ENCODE data around the gene AP1G1. TPM values are rescaled to one million over a fixed set of nuclear protein-coding genes. Genes with fewer than 3 reads are reported as not detected.
A peak's percentile ranks its signal among the peaks of the same experiment; 100 is the strongest.

The AP1G1 gene
- total and polyA plus RNA-seq, 12 donors: 22.8 to 132 (median 82.8) TPM

DNA sequence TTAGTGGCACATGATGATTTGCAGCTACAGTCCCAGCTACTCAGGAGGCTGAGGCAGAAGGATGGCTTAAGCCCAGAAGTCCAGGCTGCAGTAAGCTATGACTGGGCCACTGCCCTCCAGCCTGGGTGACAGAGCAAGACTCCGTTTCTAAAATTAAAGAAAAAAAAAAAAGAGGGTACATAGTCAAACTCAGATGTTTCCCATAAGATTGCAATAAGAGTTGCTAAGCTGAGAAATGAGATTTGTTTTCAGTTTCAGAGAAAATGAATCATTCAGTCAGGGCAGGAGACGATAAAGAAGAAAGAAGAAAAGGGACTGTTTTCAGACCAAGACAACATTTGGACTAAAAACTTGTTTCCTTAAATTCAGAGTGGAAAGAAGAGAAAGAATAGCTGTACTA lies 54.0 kb downstream of the AP1G1 start:
- Histone ChIP-seq H3K27ac (no peak overlapping the region), H3K4me1 (replicated peaks in 1 of 2) (peaks cover 0 to 13% of the 10 kb centered on the region in 2 donors), H3K36me3 (replicated peaks in 1 of 2) (peaks cover 0 to 77% of the 10 kb centered on the region in 2 donors), H3K9me3 (replicated peaks in 1 of 3) (no peaks in the 10 kb centered on the region), H3K27me3 (no peaks in the 10 kb centered on the region), H3K4me3 (no peak overlapping the region)
- no peak for DNase-seq
- intact Hi-C loops (cut with DNase I): no loop called here
- 40 to 75% (median 65%) methylated on average over 2 of the region's 2 CpGs for WGBS, 4 donors
- TF ChIP-seq POLR2A (IDR thresholded peaks at IDR 0.05): no peak
- no peak for TF ChIP-seq CTCF (IDR thresholded peaks at IDR 0.05)

DNA sequence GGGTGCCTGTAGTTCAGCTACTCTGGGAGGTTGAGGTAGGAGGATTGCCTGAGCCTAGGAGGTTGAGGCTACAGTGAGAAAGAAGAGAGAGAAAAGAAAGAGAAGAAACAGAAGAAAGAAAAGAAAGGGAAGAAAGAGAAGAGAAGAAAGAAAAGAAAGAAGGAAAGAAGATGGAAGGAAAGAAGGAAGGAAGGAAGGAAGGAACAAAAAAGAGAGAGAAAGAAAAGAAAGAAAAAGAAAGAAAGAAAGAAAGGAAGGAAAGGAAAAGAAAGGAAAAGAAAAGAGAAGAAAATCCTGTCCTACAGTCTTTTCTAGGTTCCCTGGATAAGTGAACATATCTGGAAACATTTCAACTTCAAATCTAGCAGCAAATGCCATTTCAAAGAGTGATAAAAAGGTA lies 54.5 kb downstream of the AP1G1 start:
- TF ChIP-seq POLR2A (IDR thresholded peaks at IDR 0.05) (no peak), CTCF (IDR thresholded peaks at IDR 0.05) (no peak)
- Histone ChIP-seq H3K9me3 (replicated peaks in 1 of 3) (no peaks in the 10 kb centered on the region), H3K27ac (no peak overlapping the region), H3K4me3 (no peak overlapping the region), H3K36me3 (replicated peaks in 1 of 2) (peaks cover 0 to 77% of the 10 kb centered on the region in 2 donors), H3K4me1 (replicated peaks in 1 of 2) (peaks cover 0 to 13% of the 10 kb centered on the region in 2 donors), H3K27me3 (no peaks in the 10 kb centered on the region)
- no peak for DNase-seq
- intact Hi-C loops (cut with DNase I): no loop called here

DNA sequence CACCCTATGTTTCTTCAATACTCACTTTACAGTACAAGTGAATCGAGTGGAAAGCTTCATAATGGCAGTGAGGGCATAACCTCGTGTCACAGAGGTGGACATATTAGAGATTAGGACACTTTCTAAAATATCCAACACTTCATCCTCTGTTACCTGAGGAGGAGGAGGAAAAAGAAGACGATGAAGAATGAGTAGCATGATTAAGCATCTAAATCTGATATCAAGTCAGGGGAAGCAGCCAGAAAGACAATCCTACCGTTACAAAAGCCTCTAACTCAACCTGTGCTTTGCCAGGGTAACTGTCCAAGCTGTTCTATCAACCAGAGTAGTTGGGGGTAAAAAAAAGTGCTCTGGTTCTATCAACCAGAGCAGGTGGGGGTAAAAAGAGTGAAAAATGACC lies 60.4 kb downstream of the AP1G1 start:
- H3K27me3 ChIP-seq: no peaks in the 10 kb centered on the region
- H3K27ac ChIP-seq: no peak overlapping the region
- intact Hi-C loops (cut with DNase I): no loop called here
- no peak for TF ChIP-seq CTCF (IDR thresholded peaks at IDR 0.05)
- TF ChIP-seq POLR2A (IDR thresholded peaks at IDR 0.05): no peak
- DNase-seq: no peak
- no peak overlapping the region for H3K4me3 ChIP-seq
- WGBS, 4 donors: 63 to 78% (median 70%) methylated on average over 4 of the region's 4 CpGs
- no peaks in the 10 kb centered on the region for H3K4me1 ChIP-seq (replicated peaks in 1 of 2)
- peaks cover 0 to 76% of the 10 kb centered on the region in 2 donors for H3K36me3 ChIP-seq (replicated peaks in 1 of 2)
- H3K9me3 ChIP-seq (replicated peaks in 1 of 3): no peaks in the 10 kb centered on the region

GRCh38 chr16:71746442-71747046 lies 62.1 kb downstream of the AP1G1 start:
- Histone ChIP-seq H3K4me3 (no peak overlapping the region), H3K4me1 (replicated peaks in 1 of 2) (no peaks in the 10 kb centered on the region), H3K27me3 (no peaks in the 10 kb centered on the region), H3K27ac (no peak overlapping the region), H3K9me3 (replicated peaks in 1 of 3) (no peaks in the 10 kb centered on the region), H3K36me3 (replicated peaks in 1 of 2) (peaks cover 0 to 80% of the 10 kb centered on the region in 2 donors)
- peak in 1 of 7 donors; percentile 38 for DNase-seq
- 40 to 48% (median 44%) methylated on average over 7 of the region's 7 CpGs for whole genome bisulfite sequencing, 4 donors
- TF ChIP-seq CTCF (IDR thresholded peaks at IDR 0.05) (peak; percentile 48 to 77 (median 66)), POLR2A (IDR thresholded peaks at IDR 0.05) (no peak)
- intact Hi-C loops (cut with DNase I): no loop called here
